Kidney capillary endothelial cell (primary cell): ENCODE data around the gene CBLN4.

Experiments used
- DNase-seq: peaks from one replicate; pipeline ENCODE4 v3.0.0-alpha.2; 2018; ENCODE audit warnings: low spot score

The CBLN4 gene

DNA sequence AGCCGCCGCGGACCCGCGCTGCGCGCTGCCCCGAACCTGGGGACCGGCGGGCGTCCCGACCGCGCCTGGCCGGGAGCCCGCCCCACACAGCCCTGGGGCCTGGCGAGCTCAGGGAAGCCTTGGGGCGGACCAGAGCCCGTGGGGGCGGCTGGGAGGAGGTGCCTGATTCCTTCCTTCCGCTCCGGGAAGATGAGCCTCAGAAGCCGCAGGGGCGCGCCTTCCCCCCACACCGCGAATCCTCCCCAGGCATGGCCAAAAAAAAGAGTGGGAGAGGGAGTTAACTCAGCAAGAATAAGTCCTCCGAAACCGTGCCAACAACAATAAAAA, at the start of gene CBLN4:
Gene CBLN4 (minus strand): TSS at position 131 of the 327 bp plus-strand sequence. CDS start 1,348 bp downstream, outside the sequence.
- no peak for DNase-seq

- no peak for DNase-seq
Measured at GRCh38 chr20:56043227-56043626, 37.9 kb upstream of the CBLN4 start.

GRCh38 chr20:56032251-56032650, 26.9 kb upstream of the CBLN4 start:
- no peak for DNase-seq

- no peak for DNase-seq
Measured at GRCh38 chr20:56018716-56019115, 13.4 kb upstream of the CBLN4 start.

DNA sequence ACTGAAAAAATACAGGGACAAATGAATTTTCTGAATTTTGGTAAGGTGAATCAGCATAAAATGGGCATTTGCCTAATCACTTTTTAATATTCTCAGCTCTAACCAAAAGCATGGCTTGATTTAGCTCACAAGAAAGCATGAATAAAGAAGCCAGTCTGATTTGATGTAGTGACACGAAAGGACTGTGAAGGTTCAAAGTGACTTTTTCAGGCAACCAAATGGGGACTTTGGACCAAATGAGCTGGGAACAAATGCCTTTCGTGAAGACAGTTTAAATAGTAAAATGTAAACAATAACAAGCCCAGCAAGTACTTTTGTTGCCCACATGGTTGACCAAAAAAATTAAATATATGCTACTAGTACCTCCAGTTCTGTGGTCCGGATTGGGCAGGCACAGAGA, 12.9 kb upstream of the CBLN4 start:
- DNase-seq: no peak

- no peak for DNase-seq
Measured at GRCh38 chr20:56017560-56017959, 12.2 kb upstream of the CBLN4 start.

- no peak for DNase-seq
Measured at GRCh38 chr20:56014998-56015397, 9.7 kb upstream of the CBLN4 start.

DNA sequence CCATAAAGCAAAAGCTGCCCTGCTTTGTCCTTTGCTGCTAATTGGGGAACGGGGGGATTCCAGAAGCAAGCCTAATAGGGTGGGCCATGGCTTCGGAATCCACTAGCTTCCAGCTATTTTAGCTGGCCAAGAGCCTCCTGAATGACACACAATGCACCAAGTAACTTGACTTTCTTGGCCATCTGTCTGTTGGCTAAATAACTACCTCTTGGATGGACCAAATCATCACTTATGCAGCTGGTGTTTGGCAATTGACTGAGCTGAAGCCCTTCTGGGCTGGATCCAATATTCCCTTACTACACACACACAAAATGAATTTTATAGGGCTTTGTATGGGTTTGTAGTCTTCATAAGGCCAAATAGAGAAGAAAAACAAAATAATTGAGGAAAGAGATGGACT, 8.8 kb upstream of the CBLN4 start:
- no peak for DNase-seq

GRCh38 chr20:56004611-56005388, 519 bp downstream of the CBLN4 start:
- no peak for DNase-seq

GRCh38 chr20:56004007-56004406, 1.3 kb downstream of the CBLN4 start:
- no peak for DNase-seq

DNA sequence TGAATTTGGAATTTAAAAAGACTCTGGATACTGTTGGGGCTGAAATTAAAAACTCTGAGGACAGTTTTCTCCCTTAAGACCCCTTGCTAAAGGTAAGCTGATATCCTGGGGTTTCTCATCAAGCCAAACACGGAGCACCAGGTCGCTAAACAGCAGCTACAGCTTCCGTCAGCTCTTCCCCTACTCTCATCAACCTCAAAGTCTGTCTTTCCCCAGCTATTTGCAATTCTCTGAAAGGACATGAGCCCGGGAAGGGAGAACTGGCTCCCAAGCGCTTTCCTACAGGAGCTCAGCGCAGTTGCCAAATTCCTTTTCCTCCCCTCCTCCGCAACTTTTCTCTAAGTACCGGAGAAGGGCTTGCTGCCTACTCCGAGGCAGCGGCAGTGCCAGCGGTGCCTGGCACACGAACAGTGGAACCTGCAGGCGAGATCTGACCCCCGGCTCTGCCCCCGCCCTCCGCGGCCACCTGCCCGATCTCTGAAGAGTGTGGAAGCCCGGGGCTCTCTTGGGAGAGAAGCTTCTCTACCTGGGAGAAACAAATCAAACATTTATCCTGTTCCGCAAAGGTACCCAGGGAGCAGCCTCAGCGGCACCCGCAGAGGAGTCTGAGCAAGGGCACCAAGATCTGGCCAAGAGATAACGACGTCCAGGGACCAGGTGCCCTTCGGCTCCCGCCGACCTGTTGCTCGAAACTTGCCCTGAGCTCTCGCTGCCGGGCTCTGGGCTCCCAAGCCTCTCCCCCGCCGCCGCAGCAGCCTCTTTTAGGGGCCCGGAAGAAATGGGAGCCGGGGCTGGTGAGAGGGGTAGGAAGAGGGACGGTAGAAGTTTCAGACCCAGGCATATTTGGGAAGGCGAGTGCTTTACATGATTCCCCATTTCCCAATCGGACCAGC, 2.2 kb downstream of the CBLN4 start:
- no peak for DNase-seq

- DNase-seq: no peak
Measured at GRCh38 chr20:56001890-56002289, 3.4 kb downstream of the CBLN4 start.

DNA sequence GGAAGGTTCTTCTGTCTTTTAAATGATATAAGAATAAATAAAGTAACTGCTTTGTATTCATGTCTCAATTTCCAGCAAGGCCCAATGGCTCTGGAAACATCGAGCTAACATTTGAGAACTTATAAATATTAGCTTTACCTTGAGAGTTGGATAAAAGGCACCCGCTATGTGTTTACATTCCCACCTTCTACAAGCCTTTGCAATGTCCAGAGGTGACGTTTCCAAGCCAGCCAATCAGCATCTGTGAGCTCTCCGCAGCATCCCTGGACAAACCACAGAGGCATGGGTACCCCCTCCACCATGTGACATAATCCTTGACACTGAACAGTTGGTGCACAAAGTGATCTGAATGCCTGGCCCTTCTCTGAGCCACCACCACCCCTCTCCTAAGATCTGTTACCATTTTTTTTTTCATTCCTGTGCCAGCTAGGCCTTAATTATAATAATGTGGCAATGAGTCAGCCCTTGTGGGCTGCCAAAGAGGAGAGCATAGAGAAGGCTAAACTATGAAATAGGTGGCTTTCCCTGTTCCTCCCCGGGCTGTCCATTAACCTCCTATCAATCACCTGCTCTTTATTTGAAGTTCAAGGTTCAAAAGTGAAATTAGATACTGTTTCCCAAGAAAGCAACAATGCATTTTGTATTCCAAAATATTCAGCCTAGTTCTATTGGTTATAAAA, 4.1 kb downstream of the CBLN4 start:
- no peak for DNase-seq

DNA sequence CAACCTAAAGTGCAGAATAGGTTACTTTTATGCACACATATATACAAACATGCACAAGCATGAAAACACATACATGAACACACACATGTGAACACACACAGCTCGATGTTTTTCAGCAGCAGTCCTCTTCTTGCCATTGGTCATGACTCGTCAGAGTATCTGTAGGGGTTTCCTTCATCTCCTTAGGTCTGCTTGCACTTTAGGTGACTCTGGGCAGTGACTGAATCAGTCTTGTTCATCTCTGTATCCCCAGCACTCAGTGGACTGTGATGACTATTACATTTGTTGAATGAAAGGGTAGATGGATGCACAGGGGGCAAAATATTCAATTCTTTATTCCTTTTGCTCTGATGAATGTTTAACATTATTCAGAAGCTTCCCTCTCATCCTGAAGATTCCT, 26.8 kb downstream of the CBLN4 start:
- no peak for DNase-seq

DNA sequence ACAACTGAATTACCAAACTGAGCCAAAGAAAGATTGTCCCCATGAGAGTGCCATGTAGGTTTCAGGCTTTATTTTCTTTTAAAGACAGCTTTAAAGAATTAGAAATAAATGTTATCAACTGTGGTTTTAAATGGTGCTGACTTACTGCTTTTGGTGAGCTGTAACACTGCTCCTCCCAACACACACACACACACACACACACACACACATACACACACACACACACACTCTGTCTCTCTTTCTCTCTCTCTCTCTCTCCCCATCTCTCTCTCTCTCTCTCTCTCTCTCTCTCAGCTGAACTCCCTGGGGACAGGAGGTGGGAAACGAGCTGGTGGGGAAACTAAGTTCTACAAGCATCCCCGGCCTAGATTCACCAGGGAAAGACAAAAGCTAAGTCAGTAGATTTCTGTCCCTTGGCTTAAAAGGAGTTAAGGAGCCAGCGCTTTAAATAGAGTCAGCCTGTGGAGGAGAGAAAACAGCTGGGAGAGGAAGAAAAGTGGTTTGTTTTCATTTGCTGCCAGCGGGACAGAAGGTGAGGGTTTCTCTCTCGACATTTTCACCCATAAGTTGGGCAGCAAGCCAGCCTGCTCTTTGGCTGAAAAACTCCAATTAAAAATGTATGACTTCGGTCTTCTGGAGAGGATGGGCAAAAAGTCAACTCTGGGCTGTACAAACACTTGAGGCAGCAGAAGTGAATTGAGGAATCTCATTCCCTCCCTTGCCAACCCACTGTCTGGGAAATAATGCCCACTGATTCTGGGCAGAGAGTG, 27.4 kb downstream of the CBLN4 start:
- no peak for DNase-seq

DNA sequence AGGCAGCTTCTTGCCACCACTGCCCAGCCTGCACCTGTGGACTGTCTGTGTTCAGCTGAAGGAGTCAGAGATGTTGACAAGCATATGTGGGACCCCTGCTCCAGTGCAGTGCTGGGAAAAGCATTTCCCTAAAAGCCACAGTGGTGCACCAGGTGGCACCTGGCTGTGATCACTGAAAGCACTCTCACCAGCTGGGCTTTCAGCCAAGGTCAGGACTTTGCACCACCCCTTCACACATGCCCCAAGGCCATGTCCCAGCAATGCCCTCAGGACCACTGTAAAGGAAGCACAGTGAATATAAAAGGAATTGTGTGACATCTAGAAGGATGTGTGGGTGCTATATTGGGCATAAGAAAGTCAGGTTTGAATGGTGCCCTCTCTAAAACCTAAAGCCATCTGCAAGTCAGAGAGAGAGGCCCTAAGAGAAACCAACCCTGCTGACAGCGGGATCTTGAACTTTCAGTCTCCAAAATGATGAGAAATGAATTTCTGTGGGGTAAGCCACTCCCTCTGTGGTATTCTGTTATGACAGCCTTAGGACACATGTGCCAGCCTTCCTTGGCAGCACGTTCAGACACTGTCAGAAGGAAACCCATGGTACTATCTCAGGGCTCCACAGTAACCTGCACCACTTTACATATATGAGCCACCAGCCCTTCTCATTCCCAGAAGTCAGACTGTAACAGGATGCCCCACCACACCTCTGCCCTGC, 30.7 kb downstream of the CBLN4 start:
- no peak for DNase-seq

DNA sequence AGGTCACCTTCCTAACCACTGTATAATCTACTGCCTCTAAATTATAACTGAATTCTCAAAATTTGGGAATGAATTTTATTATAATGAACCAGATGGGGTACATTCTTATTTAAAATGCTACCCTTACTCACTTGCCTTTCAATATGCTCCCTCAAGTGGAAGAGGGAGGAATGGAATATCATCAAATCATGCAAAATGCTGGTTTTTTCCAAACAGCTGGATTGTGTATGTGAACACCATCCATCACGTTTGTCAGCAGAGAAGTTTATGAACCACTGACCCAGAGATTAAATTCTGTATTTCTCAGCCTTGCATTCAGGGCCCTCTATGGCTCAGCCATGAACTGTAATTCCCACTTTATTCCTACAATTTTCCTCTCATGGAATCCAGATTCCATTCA, 40.5 kb downstream of the CBLN4 start:
- no peak for DNase-seq

DNA sequence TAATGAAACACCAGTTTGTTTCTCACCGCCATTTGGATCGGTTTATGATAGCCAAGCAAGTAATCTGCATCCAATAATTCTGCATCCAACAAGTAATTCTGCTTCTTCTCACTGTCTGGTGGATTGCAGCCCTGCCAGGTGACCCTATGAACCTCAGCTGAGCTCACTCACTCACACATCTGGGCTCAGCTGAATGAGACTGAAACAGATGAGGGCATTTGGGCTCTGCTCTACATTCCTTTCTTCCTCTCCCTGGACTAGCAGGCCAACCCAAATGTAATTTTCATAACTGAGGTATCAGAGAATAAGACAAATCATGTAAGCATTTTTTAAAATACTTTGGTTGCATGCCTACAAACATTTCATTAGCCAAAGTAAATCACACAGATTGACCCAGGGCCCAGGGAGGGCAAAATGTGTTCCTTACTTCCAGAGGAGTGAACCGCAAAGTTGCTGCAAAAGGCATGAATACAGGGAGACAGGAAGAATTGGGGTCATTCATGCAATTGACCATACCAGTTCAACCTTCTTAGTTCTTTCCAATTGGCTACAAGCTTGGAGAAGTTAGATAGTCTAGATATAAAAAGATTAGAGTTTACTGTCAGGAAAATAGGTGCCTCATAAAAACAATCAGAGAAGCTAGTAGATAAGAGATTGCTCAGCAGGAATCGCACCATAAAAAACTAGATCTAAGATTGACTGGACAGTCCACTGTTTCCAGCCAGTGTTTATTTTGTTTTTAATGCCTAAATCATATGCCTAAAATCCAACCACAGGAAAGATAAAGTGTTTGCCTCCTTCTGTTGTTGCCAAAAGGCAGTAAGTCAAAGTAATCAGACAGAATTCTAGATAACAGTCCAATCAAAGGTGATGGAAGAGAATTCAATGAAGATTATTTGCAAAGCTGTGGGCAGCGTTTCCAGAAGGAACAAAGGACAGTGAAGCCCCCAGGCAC, 43.7 kb downstream of the CBLN4 start:
- DNase-seq: no peak

- no peak for DNase-seq
Measured at GRCh38 chr20:55953201-55953600, 52.1 kb downstream of the CBLN4 start.

DNA sequence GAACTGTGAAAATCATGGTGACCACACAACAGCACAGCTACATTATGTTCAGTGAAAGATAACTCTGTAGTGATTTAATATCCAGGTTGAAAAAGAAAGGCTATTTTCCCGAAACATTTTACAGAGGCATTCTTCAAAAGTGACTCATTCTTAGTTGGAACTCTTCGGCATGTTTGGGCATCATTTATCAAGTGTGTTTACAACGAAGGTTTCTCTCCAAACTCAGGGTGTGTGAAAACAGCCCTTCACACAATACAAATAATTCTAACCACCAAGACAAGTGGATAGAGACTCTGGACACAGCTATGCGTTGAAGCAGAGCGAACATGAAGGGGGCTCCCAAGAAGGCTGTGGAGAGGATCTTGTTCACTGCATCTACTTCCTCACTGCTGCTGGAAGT, 57.6 kb downstream of the CBLN4 start:
- DNase-seq: no peak
